Measurements from ENCODE around the gene CNOT10.
A peak's percentile ranks its signal among the peaks of the same experiment; 100 is the strongest.
"Not testable (repeated sequence)": the region's sequence is repeated elsewhere in the genome, so short reads cannot be mapped to it uniquely, and the experiment has no call there.

CNOT10 gene

DNA sequence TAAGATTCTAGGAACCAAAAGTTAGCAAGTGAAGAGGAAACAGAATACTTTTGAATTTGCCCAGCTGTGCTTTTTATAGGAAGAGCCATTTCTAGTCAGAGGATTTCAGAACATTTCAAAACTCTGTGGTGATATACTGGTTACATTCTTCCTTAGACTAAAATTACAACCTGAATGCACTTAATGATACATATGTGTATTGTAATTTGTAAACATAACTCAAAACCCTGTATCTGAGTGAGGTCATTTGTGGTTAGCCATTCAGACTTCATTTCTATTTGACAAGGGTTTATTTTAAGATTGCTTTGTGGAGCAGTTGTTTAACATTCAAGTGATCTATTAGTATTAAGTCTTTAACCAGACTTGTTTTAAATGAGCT, 73.4 kb downstream of the CNOT10 start:
- no peak for DNase-seq

DNA sequence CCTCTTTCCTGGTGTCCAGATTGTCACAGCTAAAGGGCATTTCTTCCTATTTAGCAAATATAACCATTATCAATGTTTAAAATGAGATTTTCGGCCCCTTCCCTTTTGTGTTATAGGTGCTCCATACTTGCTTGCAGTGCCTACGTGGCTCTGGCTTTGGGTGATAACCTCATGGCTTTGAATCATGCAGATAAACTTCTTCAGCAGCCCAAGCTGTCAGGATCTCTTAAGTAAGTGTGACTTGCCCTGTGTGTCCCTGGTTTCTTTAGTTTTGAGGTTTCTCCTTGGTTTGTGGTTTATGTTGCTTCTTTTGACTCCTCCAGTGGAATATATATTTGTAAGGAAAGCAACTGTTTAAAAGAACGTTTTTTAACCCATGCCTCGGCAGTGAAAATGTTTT, 74.4 kb downstream of the CNOT10 start:
- no peak for DNase-seq

DNA sequence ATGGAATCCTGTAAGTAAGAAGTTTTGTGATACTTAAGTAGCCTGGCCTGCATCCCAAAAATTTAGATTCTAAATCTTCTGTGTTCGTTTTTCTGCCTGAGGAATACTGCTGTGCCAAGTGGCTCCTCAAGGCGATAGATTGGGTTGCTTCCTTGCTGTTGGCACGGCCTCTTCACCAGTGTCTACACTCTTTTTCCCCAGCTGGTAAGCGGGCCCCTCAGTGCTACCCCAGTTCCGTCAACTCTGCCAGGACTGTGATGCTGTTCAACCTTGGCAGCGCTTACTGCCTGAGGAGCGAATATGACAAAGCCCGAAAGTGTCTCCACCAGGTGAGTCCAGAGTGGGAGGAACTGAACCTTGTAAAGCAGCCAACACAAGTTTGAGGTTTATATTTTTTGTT, 79.5 kb downstream of the CNOT10 start:
- no peak for DNase-seq

DNA sequence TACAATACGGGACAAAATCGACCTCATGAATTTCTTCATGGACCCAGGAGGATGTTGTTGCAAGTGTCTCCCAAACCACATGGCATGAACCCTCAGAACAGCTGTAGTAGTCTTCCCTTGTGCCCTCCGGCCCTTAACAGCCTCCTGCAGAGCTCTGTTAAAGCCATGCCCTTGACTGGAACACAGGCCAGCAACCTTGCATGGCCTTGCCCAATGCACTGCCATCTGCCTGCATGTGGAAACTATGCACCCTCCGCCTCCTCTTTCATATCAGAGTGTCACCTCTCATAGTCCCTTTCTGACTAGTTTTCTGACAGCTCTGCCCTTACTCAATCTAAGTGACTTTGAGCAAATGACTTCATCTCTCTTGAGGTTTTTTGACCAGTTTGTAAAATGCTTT, 93.4 kb downstream of the CNOT10 start:
- DNase-seq = peak; percentile 29

DNA sequence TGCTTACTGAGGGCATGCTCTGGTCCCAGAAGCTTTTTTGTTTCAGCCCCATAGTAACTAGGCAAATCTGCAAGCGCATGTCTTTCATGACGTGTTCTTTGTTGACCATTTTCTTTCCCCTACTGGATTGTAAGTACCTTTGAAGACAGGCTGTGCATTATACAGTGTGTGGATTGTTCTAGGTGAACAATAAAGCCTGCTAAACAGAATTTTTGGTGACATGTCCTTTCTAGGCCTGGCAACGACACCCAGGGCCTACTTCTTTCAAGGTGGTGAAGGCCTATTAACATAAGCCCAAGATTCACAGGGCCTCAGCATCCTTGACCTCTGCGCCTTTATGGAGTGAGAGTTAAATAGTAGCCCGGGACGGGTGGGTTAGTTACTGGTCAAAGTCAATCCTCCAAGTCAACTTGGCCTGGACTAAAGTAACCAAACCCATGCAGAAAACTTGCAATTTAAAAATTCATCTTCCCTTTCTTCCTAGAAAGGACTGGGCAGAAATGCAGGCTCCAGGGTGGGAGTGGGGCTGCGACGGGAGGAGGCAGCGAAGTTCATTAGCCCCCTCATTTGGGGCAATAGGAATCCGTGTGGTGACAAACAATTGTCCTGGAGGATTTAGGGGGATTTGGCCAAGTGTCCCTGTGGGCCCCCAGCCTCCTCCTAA, 95.2 kb downstream of the CNOT10 start:
- no peak for DNase-seq

DNA sequence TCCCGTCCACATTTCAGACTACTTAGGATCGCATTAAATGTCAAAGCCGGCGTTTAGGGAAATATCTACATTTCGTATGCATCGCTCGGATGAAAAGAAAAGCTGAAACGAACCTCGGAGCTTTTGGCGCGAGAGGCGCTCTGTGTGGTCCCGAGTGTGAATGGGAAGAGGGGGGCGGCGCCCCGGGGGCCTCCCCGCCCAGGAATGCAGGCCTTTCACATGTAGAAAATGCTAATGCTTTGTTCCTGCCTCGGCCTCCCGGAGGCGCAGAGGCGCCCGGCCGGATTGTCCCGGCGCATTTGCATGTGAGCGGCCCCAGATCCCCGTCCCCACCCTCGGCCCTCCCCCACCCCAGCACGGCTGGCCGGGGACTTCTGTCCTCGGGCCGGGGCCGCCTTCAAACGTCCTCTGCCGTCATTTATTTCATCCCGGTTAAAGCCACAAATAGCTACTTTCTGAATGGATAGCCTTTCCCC, 95.8 kb downstream of the CNOT10 start:
- DNase-seq = peak; percentile 91

DNA sequence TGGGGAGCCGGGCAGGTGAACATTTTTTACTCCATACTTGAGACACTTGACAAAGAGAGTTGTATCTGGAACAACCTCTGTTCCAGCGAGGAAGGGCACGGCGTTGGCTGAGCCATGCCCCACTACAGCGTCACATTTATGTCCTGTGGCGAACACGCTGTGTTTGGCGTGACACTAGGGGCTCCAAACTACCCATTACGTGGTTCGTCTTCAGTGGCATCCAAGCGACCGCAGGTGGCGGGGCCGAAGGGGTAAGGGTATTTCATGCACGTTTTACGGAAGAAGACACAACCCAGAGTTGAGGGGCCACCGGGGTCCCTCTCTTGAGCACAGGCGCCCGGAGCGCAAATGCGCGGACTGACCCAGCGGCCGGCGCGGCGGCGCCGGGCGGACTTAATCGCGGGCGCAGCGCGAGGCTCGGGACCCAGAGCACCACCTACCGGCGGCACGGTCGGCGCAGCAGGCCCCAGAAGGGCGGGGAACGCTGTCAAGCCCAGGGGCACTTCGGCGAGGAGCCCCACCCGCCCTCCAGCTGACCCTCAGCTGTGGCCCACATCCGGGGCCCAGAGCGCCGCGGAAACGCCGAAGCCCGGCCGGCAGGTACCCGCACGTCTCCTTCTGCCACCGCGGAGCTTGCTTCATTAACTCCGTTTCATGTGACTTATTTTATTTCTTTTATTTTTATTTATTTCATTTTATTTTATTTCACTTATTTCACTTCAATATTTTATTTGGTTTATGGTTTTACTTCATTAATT, 96.4 kb downstream of the CNOT10 start:
- DNase-seq = peak; percentile 97

DNA sequence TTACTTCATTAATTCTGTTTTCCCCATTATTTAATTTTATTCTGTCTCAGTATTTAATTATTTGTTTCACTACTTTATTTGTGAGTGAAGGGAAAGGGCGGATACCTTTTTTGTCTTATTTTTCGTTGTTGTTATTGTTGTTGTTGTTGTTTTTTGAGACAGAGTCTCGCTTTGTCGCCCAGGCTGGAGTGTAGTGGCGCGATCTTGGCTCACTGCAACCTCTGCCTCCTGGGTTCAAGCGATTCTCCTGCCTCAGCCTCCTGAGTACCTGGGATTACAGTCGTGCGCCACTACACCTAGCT, 96.9 kb downstream of the CNOT10 start:
- DNase-seq = not testable (repeated sequence)

DNA sequence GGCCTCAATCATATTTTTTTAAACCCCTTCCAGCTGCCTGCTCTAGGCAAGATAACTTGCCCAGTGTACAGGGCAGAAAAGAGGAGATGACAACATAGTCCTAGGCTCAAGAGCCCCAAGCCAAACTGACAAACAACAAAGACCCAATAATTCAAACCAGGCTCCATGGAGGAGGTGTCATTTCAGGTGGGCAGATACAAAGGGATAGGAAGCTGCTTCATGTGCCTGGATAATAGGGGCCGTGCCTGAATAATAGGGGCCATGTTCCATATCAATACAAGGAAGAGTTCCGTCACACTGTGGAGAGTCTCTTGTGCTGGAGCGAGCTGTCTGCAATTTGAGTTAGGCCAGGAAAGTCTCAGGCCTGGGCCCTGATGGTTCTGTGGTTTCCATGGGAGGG, 97.4 kb downstream of the CNOT10 start:
- no peak for DNase-seq

DNA sequence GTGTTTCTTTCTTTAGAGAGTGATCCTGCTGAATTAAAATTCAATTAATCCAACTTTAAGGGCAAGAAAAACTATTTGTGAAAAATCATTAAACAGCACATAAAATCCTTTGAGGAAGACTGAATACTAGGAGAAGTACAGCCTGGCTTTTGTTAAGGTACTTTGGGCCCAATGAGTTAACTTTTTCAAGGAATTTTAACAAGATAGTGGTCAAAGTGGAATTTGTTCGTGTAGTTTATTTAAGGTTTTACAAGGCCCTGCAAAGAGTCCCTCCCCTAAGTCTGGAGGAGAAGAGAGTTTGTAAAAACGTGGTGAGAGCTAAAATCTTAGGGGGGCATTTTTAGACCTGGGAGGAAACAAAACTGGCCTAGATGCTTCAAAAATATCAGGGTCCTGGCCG, 106.8 kb downstream of the CNOT10 start:
- DNase-seq = no peak

DNA sequence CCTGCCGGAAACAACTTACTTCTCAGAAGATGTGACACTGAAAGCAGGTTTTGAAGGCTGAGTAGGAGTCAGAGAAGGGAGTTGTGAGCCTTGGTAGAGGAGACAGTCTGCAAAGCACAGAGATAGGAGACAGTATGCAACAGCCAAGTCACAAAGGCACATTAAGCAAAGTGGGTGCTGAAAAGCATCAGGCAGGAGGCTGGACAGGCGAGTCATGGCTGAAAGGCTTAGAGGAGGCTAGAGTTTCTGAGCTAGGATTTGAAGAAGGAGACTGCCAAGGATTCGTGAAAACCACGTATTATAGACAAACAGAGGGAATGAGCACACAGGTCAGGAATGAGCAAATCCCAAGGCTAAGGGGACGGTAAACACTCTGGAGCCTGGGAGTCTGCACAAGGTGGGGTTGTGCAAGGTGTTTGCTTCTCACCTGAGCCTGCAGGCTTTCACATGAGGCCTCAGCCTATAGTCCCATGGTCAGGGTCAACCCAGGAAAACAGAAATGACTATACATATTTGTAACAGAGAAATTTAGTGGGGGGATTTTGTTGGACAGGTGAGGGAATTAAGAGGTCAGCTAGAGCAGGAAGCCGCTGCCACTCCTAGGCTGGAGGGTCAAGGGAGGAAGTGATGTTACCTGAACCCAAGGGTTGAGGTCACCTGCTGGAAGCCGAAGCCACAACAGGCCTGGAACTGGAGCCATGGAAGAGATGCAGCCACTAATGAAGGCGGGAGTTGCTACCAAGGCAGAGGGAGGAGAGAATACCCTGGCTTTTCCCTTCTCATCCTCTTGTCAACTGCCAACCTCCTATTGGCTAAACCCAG, 109.7 kb downstream of the CNOT10 start:
- DNase-seq = no peak

DNA sequence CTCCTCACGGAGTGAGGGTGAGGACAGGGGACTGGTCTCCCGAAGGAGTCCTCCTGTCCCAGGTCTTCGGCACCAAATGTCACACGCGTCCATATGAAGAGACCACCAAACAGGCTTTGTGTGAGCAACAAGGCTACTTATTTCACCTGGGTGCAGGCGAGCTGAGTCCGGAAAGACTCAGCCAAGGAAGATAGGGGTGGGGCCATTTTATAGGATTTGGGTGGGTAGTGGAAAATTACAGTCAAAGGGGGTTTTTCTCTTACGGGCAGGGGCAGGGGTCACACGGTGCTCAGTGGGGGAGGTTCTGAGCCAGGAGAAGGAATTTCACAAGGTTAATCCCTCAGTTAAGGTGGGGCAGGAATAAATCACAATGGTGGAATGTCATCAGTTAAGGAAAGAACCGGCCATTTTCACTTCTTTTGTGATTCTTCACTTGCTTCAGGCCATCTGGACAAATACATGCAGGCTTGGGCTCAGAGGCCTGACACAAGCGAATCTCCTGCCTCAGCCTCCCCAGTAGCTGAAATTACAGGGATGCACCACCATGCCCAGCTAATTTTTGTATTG, 111.5 kb downstream of the CNOT10 start:
- not testable (repeated sequence) for DNase-seq

DNA sequence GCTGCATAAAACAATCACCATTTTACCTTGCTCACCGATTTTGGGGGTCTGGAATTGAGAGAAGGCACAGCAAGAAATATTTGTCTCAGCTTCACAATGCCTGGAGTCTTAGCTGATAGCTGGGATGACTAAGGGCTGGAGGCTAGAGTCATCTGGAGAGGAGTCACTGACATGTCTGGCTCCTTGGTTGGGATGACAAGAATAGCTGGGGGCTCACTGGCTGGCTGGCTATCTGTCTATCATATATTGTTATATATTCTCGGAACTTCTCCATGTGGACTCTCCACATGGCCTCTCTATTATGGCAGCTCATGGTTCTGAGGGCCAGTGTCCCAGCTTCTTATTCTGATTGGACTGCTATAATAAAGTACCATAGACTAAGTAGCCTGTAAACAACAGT, 112.8 kb downstream of the CNOT10 start:
- DNase-seq = no peak

DNA sequence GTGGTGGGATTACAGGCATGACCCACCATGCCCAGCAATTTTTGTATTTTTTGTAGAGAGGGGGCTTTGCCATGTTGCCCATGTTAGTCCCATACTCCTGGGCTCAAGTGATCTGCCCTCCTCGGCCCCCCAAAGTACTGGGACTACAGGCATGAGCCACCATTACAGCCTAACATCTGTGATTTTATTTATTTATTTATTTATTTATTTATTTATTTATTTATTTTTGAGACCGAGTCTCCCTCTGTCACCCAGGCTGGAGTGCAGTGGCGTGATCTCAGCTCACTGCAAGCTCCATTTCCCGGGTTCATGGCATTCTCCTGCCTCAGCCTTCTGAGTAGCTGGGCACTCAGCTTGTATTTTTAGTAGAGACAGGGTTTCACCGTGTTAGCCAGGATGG, 116.5 kb downstream of the CNOT10 start:
- DNase-seq = not testable (repeated sequence)

DNA sequence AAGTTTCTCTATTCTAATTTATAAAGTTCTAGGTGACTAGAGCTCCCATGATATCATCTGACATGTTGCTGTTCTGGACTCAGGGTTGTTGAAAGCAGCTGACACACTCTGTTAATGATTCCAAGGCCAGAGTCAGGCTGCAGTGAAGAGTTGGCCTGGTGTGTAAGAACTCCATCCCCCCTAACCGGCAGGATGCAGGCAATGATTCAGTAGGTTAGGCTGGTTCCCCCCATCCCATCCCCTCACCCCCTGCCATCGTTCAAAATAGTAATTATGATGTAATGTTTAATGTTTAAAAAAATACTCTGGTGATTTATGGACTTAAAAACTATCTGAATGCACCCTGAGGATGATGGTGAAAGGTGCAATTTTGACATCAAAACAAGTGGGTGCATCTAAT, 128.2 kb downstream of the CNOT10 start:
- DNase-seq = no peak

DNA sequence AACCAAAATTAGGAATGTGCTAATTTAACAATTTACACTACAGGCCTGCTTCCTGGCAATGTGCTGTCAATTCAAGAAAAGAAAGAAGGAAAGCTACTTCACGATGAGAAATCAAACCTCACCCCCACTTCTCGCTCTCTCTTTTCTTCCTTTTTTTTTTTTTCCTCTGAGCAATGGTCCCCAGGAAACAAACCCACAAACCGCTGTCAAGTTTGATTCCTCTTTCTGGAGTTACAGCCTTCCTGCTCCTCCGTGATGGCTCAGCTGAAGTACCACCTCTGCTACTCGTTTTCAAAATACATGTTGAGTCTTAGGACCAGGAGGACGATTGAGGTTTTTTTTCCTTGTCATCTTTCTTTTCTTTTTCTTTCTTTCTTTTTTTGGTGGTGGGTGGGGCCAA, 129.4 kb downstream of the CNOT10 start:
- no peak for DNase-seq

DNA sequence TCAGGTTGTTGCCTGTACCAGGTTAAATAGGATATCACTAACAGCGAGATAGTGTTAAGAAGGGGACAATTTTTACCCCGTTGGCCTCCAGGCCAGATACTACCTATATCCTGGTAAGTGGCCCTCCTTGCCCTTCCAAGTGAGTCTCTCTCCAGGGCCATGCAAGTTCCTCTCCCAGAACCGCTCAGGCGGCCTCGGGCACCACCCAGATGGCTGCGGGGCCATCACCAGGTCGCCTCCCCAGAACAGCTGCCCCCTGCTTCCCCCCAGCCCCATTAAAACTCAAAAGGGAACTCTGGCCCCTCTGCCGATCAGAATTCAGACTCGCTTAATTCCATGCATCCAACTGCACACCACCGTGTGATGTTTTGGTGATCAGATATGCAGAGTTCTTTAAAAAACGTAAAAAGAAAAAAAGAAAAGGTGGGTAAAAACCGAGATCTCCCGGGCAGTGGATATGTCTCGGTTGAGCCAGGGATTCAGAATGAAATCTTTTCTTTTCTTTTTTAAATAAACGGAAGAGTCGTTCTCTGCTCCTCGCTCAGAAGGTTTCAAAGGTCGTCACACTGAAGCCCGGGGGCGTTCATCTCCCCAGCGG, 131.0 kb downstream of the CNOT10 start:
- DNase-seq = peak; percentile 73

DNA sequence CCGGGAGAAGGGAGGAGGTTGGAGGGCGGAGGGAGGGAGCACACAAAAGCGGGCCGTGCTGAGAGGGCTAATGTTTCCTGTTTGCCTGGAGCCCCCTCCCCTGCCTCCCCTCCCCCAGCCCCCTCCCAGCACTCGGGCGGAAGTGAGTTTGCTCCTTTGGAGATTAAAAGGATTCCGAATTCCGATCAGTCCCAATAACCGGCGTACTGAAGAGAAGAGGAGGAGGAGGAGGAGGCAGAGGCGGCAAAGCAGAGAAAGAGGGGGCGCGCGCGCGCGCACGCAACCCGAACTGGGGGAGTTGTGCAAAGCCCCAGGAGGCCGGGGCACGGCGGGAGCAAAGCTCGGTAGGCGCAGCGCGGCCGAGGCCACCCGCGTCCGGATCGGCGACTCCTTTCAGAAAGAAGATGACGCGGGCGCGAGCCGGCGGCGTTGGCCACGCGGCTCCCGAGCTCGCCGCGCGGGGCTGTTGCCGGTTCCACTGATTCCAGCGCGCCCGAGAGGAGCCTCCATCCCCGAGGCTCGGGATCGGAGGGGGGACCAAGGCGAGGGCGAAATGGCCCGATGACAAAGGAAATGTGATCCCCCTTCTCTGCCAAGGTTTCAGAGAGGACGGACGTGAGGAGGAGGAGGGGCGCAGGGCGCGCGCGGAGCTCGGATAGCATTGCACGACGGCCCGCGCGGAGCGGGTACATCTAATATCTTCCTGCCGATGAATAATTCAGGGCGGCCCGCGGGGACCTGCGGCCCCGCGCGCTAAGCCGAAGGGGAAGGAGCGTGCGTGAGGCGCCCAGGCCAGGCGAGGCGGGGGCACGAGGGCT, 131.7 kb downstream of the CNOT10 start:
- DNase-seq = peak; percentile 96

DNA sequence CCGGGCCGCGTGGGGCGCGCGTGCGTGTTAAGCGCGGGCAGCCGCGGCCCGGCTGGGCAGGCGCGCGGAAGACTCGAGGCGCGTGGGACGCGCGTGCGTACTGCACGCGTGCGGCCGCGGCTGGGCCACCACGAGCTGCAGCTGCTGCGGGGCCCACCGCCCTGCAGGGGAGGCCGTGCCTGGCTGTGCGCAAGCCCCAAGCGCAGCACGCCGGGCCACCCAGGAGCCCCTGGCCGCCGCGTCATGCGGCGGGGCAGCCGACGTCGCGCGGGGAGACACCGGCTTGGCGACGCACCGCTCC, 132.2 kb downstream of the CNOT10 start:
- no peak for DNase-seq

DNA sequence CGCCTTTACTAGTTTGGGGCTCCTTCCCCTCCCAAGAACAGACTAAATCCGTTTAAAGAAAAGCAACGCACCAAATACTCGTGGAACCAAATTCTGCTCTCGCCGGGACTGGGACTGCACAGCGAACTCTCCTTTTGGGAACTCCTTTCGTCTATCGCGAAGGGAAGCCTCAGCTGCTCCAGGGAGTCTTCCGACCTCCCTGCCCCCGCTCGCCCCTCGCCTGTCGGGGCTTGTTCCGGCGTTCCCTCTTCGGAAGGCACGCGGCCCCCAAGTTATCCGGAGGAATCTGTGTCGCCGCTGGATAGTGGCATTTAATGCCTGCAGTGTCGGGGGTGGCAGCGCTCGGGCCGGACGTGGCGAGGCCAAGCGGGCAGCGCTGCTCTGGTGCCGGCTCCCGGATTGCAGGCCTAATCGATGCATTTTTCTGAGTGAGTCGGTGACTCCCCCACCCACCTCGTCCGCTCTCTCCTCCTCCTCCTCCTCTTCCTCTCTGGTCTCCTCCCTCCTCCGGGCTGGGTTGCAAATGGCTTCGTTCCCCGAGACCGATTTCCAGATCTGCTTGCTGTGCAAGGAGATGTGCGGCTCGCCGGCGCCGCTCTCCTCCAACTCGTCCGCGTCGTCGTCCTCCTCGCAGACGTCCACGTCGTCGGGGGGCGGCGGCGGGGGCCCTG, 132.7 kb downstream of the CNOT10 start, which contains the start of gene TRIM71:
TSS of gene TRIM71 (plus strand) at position 440 of the 671 bp plus-strand sequence. CDS start at position 524, 84 bp downstream.
- DNase-seq = peak; percentile 87

DNA sequence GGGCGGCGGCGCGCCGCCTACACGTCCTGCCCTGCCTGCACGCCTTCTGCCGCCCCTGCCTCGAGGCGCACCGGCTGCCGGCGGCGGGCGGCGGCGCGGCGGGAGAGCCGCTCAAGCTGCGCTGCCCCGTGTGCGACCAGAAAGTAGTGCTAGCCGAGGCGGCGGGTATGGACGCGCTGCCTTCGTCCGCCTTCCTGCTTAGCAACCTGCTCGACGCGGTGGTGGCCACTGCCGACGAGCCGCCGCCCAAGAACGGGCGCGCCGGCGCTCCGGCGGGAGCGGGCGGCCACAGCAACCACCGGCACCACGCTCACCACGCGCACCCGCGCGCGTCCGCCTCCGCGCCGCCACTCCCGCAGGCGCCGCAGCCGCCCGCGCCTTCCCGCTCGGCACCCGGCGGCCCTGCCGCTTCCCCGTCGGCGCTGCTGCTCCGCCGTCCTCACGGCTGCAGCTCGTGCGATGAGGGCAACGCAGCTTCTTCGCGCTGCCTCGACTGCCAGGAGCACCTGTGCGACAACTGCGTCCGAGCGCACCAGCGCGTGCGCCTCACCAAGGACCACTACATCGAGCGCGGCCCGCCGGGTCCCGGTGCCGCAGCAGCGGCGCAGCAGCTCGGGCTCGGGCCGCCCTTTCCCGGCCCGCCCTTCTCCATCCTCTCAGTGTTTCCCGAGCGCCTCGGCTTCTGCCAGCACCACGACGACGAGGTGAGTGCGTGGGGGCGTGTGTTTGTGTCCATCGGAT, 133.4 kb downstream of the CNOT10 start:
- DNase-seq = no peak

All from retina (tissue), 1 donor.